HUDEP-2 (cell line): ENCODE results near the gene GASK1A.
"Not testable (repeated sequence)": the region's sequence is repeated elsewhere in the genome, so short reads cannot be mapped to it uniquely, and the experiment has no call there.

Source experiments
- DNase-seq, 76 experiments: peaks; one replicate each; lab custom pipeline; 2025; ENCODE audit not compliant: unreplicated experiment in 76 of 76; lab: John Stamatoyannopoulos, UW

Gene GASK1A

GRCh38 chr3:43030162-43030935 lies 51.2 kb downstream of the GASK1A start:
- no peak for DNase-seq

GRCh38 chr3:43031485-43031884 lies 52.4 kb downstream of the GASK1A start:
- no peak for DNase-seq

- DNase-seq, result no peak
Observed at GRCh38 chr3:43031889-43032545, 52.9 kb downstream of the GASK1A start.

GRCh38 chr3:43032646-43033628 lies 53.8 kb downstream of the GASK1A start:
- no peak for DNase-seq

GRCh38 chr3:43034200-43034599 lies 55.1 kb downstream of the GASK1A start:
- no peak for DNase-seq

GRCh38 chr3:43034911-43035310 lies 55.8 kb downstream of the GASK1A start:
- no peak for DNase-seq

- DNase-seq, result no peak
Observed at GRCh38 chr3:43035801-43036365, 56.8 kb downstream of the GASK1A start.

GRCh38 chr3:43036621-43037423 lies 57.7 kb downstream of the GASK1A start:
- DNase-seq, result no peak

- no peak for DNase-seq
Observed at GRCh38 chr3:43038010-43038409, 58.9 kb downstream of the GASK1A start.

- DNase-seq, result no peak
Observed at GRCh38 chr3:43041517-43041916, 62.4 kb downstream of the GASK1A start.

GRCh38 chr3:43043071-43043766 lies 64.1 kb downstream of the GASK1A start:
- no peak for DNase-seq

GRCh38 chr3:43043793-43044192 lies 64.7 kb downstream of the GASK1A start:
- no peak for DNase-seq

GRCh38 chr3:43045079-43045478 lies 66.0 kb downstream of the GASK1A start:
- DNase-seq, result not testable (repeated sequence)

GRCh38 chr3:43046583-43046982 lies 67.5 kb downstream of the GASK1A start:
- no peak for DNase-seq

GRCh38 chr3:43048470-43048869 lies 69.4 kb downstream of the GASK1A start:
- DNase-seq, result no peak

GRCh38 chr3:43053291-43053690 lies 74.2 kb downstream of the GASK1A start:
- DNase-seq, result no peak

GRCh38 chr3:43054754-43055153 lies 75.6 kb downstream of the GASK1A start:
- DNase-seq, result no peak

- no peak for DNase-seq
Observed at GRCh38 chr3:43055393-43055792, 76.3 kb downstream of the GASK1A start.
